ENCODE data around the gene RPH3AL.
"Not testable (repeated sequence)": the region's sequence is repeated elsewhere in the genome, so short reads cannot be mapped to it uniquely, and the experiment has no call there.

The RPH3AL gene

GRCh38 chr17:282000-282911 lies 70.4 kb downstream of the RPH3AL start:
- no peak for DNase-seq (ENCODE audit: low spot score)

GRCh38 chr17:281365-281999 lies 71.1 kb downstream of the RPH3AL start:
- no peak for DNase-seq (ENCODE audit: low spot score)

- no peak for DNase-seq (ENCODE audit: low spot score)
These were observed 71.7 kb downstream of the RPH3AL start for GRCh38 chr17:280901-281300.

GRCh38 chr17:280216-280615 lies 72.4 kb downstream of the RPH3AL start:
- no peak for DNase-seq (ENCODE audit: low spot score)

- no peak for DNase-seq (ENCODE audit: low spot score)
These were observed 72.8 kb downstream of the RPH3AL start for GRCh38 chr17:279776-280175.

GRCh38 chr17:279331-279730 lies 73.3 kb downstream of the RPH3AL start:
- no peak for DNase-seq (ENCODE audit: low spot score)

DNA sequence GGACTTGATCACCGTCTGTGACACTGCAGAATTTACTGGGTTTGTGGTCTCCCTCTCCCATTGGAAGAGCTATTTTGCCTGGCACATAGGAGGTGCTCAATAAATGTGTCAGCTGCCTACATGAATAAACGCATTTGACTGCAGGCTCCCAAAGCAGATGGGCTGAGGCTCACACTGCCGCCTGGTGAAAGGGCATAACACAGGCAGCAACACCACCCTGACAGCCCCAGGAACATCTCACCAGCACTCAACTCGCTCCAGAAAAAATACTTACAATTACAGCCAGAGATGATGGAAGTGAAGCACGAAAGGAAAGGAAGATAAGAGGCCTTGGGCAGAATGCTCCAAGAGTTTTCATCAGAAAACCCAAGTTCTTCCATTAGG lies 73.9 kb downstream of the RPH3AL start:
- DNase-seq (ENCODE audit: low spot score) = no peak

- no peak for DNase-seq (ENCODE audit: low spot score)
These were observed 74.4 kb downstream of the RPH3AL start for GRCh38 chr17:278055-278675.

- DNase-seq (ENCODE audit: low spot score) = no peak
These were observed 77.7 kb downstream of the RPH3AL start for GRCh38 chr17:274902-275301.

GRCh38 chr17:273981-274832 lies 78.4 kb downstream of the RPH3AL start:
- DNase-seq (ENCODE audit: low spot score) = no peak

GRCh38 chr17:272856-273255 lies 79.8 kb downstream of the RPH3AL start:
- DNase-seq (ENCODE audit: low spot score) = not testable (repeated sequence)

DNA sequence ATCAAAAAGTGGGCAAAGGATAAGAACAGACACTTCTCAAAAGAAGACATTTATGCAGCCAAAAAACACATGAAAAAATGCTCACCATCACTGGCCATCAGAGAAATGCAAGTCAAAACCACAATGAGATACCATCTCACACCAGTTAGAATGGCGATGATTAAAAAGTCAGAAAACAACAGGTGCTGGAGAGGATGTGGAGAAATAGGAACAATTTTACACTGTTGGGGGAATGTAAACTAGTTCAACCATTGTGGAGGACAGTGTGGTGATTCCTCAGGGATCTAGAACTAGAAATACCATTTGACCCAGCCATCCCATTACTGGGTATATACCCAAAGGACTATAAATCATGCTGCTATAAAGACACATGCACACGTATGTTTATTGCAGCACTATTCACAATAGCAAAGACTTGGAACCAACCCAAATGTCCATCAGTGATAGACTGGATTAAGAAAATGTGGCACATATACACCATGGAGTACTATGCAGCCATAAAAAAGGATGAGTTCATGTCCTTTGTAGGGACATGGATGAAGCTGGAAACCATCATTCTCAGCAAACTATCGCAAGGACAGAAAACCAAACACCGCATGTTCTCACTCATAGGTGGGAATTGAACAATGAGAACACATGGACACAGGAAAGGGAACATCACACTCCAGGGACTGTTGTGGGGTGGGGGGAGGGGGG lies 80.5 kb downstream of the RPH3AL start:
- DNase-seq (ENCODE audit: low spot score) = not testable (repeated sequence)

DNA sequence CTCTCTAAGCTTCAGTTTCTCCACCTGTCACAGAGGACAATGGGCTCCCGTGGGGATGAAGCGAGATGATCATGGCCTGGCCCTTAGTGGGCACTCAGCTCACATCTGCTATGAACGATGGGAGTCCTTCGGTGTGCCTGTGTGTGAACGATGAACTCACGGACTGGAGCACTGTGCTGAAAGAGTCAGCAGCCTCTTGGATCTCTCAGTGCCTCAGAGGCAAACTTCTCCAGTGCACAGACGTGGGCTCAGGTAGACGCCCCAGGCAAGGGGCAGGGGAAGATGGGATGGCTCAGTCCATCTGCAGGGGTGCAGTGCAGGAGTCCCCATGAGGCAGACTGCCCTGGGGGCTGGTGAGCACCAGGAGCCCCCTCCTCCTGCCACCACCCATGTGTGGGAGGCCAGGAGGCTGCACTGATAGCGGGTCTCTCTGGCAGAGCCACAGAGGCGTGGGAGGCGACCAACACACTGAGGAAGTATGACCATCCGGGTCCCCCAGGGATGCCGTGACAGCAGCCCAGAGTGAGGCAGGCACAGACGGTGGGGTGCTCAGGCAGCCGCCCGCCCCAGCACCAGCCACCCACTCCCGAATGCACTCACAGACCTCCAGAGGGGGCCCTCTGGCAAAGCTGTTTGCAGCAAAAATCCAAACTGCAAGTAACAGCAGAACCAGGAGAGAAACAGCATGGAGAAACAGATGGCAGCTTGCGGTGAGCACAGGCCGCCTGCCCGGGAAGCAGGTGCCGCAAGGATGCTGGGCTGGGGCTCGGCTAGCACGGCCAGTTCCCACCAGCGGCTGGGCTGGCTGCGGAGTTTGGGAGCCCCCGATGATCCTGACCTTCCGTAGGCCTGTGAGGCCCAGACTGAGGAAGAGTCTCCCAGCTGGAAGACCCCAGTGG lies 82.7 kb downstream of the RPH3AL start:
- DNase-seq (ENCODE audit: low spot score) = no peak

GRCh38 chr17:266701-267667 lies 85.6 kb downstream of the RPH3AL start:
- DNase-seq (ENCODE audit: low spot score) = no peak

GRCh38 chr17:266219-266618 lies 86.4 kb downstream of the RPH3AL start:
- DNase-seq (ENCODE audit: low spot score) = no peak

- DNase-seq (ENCODE audit: low spot score) = no peak
These were observed 86.9 kb downstream of the RPH3AL start for GRCh38 chr17:265718-266117.

- DNase-seq (ENCODE audit: low spot score) = no peak
These were observed 88.8 kb downstream of the RPH3AL start for GRCh38 chr17:263773-264172.

DNA sequence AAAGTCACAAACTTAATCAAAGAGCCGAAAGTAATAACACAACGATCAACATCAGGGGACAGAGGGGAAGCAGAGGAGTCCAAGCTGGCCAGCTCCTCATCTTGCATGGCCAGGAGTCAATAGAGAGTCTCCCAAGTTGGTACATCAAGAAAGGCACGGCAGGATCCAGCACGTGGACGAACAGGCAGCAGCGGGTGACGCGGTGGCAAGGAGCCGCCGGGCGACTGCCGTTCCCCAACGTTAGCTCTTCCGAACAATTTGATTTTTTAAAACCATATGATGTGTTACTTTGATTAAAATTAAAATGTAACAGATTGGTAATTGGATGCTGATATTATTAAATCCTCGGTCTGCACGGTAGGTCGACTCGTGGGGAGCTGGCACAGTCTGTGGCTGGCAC lies 89.3 kb downstream of the RPH3AL start:
- DNase-seq (ENCODE audit: low spot score) = no peak

DNA sequence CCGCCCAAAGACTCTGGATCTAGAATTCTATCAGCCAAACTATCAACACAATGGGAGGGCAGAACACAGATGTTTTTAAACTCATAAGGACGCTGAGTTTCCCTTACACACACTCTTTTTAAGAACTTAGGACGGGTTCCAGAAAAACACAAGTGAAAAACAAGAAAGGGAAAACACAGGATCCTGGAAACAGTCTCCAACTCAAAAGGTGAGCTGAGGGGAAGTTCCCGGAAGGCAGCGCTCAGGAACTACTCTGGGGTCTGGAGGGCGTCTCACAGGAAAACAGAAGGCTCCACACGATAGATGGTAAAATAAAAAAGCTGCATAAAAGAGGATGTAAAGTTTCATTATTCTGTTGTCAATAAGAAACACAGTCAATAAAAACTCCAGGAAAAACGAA lies 91.0 kb downstream of the RPH3AL start:
- no peak for DNase-seq (ENCODE audit: low spot score)
